Stimulated activated CD8-positive, alpha-beta memory T cell treated with anti-CD3 and anti-CD28 coated beads, Interleukin-12 subunit alpha, Interleukin-12 subunit beta, amount 100 ng/mL, for 1 hour (primary cell): Measurements from ENCODE around the gene NRG2.

Experiments
- DNase-seq: peaks from one replicate; pipeline ENCODE4 v3.0.0-alpha.2; 2020; ENCODE audit warnings: low read depth

The NRG2 gene

DNA sequence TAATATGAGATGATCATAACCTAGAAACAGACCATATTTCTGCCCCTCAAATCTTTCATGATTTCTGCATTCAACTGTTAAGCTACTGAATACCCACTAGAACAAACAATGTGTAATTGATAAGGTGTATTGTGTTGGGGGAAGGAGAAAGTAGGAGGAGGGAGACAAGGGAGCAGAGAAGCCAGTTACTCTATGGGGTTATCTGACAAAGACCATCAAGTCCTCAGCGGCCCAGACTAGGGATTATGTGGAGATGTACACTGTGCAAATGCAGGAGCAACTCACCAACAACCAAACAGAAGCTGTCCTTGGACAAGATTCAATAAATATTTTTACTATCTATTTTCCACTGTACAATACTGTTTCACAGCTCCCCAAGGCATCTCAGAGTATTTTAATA is 2.7 kb downstream of the NRG2 start:
- no peak for DNase-seq

- no peak for DNase-seq
These were observed 3.5 kb downstream of the NRG2 start for GRCh38 chr5:140039561-140039960.

DNA sequence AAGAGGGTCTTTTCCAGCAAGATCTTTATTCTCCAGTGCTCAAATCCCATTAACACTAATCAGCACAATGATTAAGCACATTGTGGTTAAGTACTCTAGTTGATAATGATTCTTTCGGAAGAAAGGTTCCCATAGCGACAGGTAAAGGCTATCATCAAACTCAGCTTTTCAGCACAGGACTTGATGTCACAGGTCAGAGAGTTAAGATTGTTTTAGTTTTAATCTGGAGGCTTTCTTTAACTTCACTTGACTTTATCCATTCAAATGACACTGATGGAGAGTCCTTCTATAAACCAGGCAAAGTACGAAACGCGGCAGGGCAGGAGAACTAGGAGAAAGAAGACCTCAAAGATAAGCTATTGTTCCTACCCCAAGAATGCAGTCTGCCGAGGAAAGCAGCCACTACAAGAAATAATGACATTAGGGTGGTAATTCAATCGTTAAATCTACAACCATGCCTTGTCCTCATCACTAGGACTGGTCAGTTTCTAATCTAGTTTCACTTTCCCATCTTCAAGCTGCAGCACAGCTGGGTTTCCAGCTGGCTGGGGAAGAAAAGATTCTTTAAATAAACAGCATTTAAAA is 4.6 kb downstream of the NRG2 start:
- DNase-seq = no peak

DNA sequence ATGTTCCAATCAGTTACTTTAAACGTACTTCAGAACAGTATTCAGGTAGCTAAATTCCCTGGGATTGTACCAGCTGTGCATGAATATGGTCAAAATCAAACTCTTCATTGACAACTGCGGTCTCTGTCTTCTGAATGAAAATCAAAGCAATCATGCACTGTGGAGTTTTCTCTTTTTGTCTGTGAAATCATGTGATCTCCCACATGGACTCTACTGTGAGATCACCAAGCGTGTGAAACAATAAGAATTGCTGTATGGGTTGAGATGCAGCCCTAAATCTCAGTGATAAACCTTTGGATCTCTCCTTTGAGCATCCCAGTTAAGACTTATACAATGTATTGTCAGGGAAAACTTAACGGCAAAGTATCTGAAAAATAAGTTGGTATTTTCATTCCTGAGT is 6.1 kb downstream of the NRG2 start:
- no peak for DNase-seq

- no peak for DNase-seq
These were observed 7.2 kb downstream of the NRG2 start for GRCh38 chr5:140035881-140036280.

DNA sequence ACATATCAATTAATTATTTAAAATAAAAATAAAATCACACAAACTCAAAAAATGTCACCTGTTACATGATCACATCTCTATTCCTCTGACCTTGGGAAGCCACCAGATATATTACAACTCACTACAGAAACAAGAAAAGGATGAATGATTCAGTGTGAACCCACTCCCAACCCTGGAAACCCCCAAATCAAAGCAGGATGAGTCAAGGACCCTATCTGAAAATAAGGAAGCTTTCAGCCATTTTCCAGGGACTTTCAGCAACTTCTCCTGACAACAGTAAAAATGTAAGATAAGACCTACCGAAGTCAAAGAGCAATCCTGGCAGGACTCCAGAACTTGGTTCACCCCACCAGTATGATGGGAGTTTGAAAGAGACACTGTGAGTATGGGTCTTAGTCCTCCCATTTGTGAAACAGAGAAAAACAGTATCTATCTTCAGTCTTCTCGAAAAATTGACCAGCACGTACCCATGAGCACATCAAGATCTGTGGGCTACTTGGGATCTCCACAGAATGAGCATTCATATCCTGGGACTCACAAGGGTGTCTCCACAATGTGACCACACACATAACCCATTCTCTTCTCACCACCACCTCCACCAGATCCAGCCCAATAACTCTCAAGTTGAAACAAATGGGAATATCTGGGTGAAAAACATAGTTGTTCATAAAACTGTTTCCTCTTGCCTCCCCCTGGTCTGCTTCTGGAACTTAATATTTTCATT is 9.9 kb downstream of the NRG2 start:
- DNase-seq = no peak

DNA sequence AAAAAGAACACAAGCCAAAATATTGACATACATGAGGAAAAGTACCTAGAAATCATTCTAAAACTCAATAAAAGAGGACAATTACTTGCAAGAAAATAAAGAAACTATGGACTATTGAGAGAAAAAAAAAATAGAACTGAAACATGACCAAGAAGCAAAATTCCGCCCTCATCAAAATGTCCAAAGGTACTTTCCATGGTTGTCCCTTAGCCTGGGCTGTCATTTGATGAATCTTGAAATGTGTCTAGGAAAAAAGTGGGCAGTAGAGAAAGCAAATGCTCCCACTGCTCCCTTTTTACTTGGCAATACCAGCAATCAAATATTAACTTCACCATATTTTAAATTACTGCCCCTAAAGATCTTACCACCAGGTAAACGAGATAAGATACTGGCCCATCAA is 10.8 kb downstream of the NRG2 start:
- no peak for DNase-seq

DNA sequence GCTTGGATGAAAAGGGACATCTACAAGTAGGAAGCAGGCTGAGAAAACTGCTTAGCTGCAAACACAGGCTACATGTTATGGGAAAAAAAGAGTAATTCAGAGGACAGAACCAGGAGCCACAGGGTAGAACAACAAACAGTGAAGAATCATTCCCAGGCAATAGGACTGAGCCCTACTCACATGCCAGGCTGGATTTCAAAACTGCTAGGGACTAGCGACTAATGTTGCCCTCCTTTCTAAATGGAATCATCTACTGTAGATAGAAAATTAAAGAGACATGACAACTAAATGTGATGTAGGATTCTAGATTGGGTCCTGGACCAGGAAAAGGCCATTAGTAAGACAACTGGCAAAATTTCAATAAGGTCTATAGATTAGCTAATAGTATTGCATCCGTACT is 15.3 kb downstream of the NRG2 start:
- no peak for DNase-seq

GRCh38 chr5:140025736-140026135 is 17.4 kb downstream of the NRG2 start:
- DNase-seq = no peak

DNA sequence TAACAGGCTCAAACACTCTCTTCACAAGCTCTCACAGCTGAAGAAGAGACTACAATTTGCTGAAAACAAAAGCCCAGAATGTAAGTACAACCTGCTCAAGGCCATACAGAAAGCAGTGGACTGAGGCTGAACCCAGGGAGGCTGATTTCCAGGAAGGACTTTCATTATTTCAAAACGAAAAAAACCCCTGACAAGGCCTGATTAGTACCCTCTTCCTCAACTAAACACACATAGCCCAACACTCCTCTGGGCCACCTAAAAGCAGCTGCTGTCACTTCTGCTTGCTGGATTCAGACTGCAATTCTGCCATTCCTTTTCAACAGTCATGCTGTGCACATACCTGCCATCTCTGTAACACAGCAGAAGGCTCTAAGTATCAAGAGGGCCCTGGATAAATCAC is 18.2 kb downstream of the NRG2 start:
- no peak for DNase-seq

- DNase-seq = no peak
These were observed 19.4 kb downstream of the NRG2 start for GRCh38 chr5:140023611-140024191.

- DNase-seq = no peak
These were observed 22.4 kb downstream of the NRG2 start for GRCh38 chr5:140020601-140021177.

GRCh38 chr5:140018920-140019644 is 24.0 kb downstream of the NRG2 start:
- DNase-seq = no peak

GRCh38 chr5:140018517-140018916 is 24.6 kb downstream of the NRG2 start:
- no peak for DNase-seq

- no peak for DNase-seq
These were observed 25.0 kb downstream of the NRG2 start for GRCh38 chr5:140018096-140018481.

- no peak for DNase-seq
These were observed 25.6 kb downstream of the NRG2 start for GRCh38 chr5:140017397-140018095.

DNA sequence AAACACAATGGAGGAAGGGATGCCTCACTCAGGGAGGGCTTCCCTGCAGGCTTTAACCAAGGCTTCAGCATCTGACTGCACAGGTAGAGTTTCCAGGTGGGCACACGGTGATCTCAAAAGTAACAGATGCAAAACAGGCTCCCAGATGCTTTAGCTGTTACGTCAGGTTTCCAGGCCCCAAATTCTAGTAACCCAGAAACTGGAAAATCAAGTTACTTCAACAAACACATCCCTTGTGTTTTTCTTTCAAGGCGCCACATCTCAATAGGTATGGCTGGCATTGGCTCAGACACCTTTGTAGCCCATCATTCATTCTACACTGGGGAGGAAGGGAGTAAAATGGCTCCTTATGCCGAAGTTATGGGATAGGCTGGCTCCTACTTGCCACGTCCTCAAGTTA is 27.4 kb downstream of the NRG2 start:
- no peak for DNase-seq

- no peak for DNase-seq
These were observed 28.3 kb downstream of the NRG2 start for GRCh38 chr5:140014751-140015150.

DNA sequence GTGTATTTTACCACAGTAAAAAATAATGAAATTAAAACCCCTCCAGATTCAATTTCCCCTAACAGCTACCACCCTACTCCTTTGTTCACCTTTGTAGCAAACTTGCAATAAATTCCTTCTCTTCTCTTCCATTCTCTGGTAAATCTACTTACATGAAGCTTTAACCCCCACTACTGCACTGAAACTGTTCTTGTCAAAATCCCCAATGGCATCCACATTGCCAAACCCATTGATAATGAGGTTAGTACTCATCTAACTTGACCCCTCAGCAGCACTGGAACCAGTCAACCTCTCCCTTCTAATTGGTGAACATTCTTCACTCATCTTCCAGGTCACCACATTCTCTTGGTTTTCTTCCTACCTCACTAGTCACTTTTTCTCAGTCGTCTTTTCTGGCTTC is 29.6 kb downstream of the NRG2 start:
- no peak for DNase-seq

GRCh38 chr5:140012443-140012842 is 30.7 kb downstream of the NRG2 start:
- no peak for DNase-seq

DNA sequence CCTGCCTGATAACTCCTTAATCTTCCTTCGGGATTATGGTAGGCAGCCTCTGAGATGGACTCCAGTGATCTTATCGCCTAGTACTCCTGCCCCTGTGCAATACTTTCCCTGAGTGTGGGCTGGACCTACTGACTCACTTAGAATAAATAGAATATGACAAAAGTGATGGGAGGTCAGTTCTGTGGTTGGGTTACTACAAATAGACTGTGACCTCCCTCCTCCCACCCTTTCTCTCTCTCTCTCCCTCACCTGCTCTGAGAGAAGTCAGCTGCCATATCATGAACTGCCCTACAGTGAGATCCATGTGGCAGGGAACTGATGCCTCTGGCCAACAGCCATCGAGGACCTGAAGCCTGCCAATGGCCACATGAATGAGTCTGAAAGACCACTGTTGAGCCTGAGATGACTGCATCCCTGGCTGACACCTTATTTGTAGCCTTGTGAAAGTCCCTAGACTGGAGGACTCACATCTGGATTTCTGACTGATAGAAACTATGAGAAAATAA is 31.7 kb downstream of the NRG2 start:
- no peak for DNase-seq

GRCh38 chr5:140010798-140011197 is 32.3 kb downstream of the NRG2 start:
- DNase-seq = no peak
